ENCODE measurements around the gene PNO1. TPM values are rescaled to one million over a fixed set of nuclear protein-coding genes. Genes with fewer than 3 reads are reported as not detected.

The PNO1 gene
- total and polyA plus RNA-seq, 8 donors: 6.1 to 65.8 (median 16.4) TPM

DNA sequence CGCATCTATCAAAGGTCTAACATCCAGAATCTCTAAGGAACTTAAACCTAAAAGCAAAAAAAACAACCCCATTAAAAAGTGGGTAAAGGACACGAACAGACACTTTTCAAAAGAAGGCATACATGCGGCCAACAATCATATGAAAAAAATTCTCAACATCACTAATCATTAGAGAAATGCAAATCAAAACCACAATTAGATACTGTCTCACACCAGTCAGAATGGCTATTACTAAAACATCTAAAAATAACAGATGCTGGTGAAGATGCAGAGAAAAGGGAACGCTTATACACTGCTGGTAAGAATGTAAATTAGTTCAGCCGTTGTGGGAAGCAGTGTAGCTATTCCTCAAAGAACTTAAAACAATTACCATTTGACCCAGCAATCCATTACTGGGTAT lies 56.7 kb downstream of the PNO1 start:
- no peaks in the 10 kb centered on the region for H3K9me3 ChIP-seq
- TF ChIP-seq EP300 (IDR thresholded peaks at IDR 0.05) (no peak), POLR2A (IDR thresholded peaks at IDR 0.05) (no peak), POLR2AphosphoS5 (IDR thresholded peaks at IDR 0.05) (no peak)
- TF ChIP-seq, protein P1, sequence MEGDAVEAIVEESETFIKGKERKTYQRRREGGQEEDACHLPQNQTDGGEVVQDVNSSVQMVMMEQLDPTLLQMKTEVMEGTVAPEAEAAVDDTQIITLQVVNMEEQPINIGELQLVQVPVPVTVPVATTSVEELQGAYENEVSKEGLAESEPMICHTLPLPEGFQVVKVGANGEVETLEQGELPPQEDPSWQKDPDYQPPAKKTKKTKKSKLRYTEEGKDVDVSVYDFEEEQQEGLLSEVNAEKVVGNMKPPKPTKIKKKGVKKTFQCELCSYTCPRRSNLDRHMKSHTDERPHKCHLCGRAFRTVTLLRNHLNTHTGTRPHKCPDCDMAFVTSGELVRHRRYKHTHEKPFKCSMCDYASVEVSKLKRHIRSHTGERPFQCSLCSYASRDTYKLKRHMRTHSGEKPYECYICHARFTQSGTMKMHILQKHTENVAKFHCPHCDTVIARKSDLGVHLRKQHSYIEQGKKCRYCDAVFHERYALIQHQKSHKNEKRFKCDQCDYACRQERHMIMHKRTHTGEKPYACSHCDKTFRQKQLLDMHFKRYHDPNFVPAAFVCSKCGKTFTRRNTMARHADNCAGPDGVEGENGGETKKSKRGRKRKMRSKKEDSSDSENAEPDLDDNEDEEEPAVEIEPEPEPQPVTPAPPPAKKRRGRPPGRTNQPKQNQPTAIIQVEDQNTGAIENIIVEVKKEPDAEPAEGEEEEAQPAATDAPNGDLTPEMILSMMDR (IDR thresholded peaks at IDR 0.05): no peak
- no peak overlapping the region for H3K27ac ChIP-seq
- H3K36me3 ChIP-seq: peaks cover 0 to 24% (median 9%) of the 10 kb centered on the region in 4 donors
- 80 to 88% (median 83%) methylated on average over 5 of the region's 5 CpGs for WGBS, 5 donors
- no peaks in the 10 kb centered on the region for H3K27me3 ChIP-seq
- no peak for DNase-seq
- no peak overlapping the region for H3K4me3 ChIP-seq
- intact Hi-C loops (cut with DNase I; ENCODE audit: low total_unique reads): no loop called here
- peaks cover 0 to 73% (median 42%) of the 10 kb centered on the region in 4 donors for H3K4me1 ChIP-seq

- Histone ChIP-seq H3K4me1 (peaks cover 0 to 78% (median 48%) of the 10 kb centered on the region in 4 donors), H3K36me3 (peaks cover 0 to 18% (median 7%) of the 10 kb centered on the region in 4 donors), H3K4me3 (no peak overlapping the region), H3K27ac (no peak overlapping the region), H3K9me3 (no peaks in the 10 kb centered on the region), H3K27me3 (no peaks in the 10 kb centered on the region)
- intact Hi-C loops (cut with DNase I; ENCODE audit: low total_unique reads): no loop called here
- 49 to 60% (median 55%) methylated on average over 2 of the region's 2 CpGs for WGBS, 5 donors
- DNase-seq: no peak
- TF ChIP-seq POLR2AphosphoS5 (IDR thresholded peaks at IDR 0.05) (no peak), POLR2A (IDR thresholded peaks at IDR 0.05) (no peak), EP300 (IDR thresholded peaks at IDR 0.05) (no peak)
- TF ChIP-seq, protein P1 (IDR thresholded peaks at IDR 0.05): no peak
Measured at GRCh38 chr2:68216454-68217310, 59.0 kb downstream of the PNO1 start.

GRCh38 chr2:68217729-68218128 lies 60.0 kb downstream of the PNO1 start:
- Histone ChIP-seq H3K4me3 (no peak overlapping the region), H3K27ac (no peak overlapping the region), H3K9me3 (no peaks in the 10 kb centered on the region), H3K27me3 (no peaks in the 10 kb centered on the region), H3K36me3 (peaks cover 0 to 11% (median 3%) of the 10 kb centered on the region in 4 donors), H3K4me1 (peaks cover 7 to 84% (median 55%) of the 10 kb centered on the region in 4 donors)
- no peak for TF ChIP-seq POLR2A (IDR thresholded peaks at IDR 0.05)
- TF ChIP-seq, protein P1 (IDR thresholded peaks at IDR 0.05): no peak
- TF ChIP-seq EP300 (IDR thresholded peaks at IDR 0.05): no peak
- TF ChIP-seq POLR2AphosphoS5 (IDR thresholded peaks at IDR 0.05): no peak
- no peak for DNase-seq
- 14 to 38% (median 25%) methylated on average over 3 of the region's 3 CpGs for WGBS, 5 donors
- intact Hi-C loops (cut with DNase I; ENCODE audit: low total_unique reads): no loop called here

GRCh38 chr2:68218343-68218901 lies 60.7 kb downstream of the PNO1 start:
- no peak for DNase-seq
- intact Hi-C loops (cut with DNase I; ENCODE audit: low total_unique reads): no loop called here
- no peak overlapping the region for H3K4me3 ChIP-seq
- no peak for TF ChIP-seq POLR2A (IDR thresholded peaks at IDR 0.05)
- TF ChIP-seq EP300 (IDR thresholded peaks at IDR 0.05): no peak
- TF ChIP-seq, protein P1 (IDR thresholded peaks at IDR 0.05): no peak
- no peak for TF ChIP-seq POLR2AphosphoS5 (IDR thresholded peaks at IDR 0.05)
- H3K27me3 ChIP-seq: no peaks in the 10 kb centered on the region
- no peak overlapping the region for H3K27ac ChIP-seq
- peaks cover 14 to 84% (median 59%) of the 10 kb centered on the region in 4 donors for H3K4me1 ChIP-seq
- 10 to 45% (median 18%) methylated on average over 1 of the region's 1 CpG for WGBS, 5 donors
- H3K9me3 ChIP-seq: no peaks in the 10 kb centered on the region
- H3K36me3 ChIP-seq: peaks cover 0 to 11% (median 3%) of the 10 kb centered on the region in 4 donors

Data from stomach (tissue), 9 donors.